GM18508 (cell line): ENCODE results near the gene KRT17.
"Not testable (repeated sequence)": the region's sequence is repeated elsewhere in the genome, so short reads cannot be mapped to it uniquely, and the experiment has no call there.

Experiments used
- ATAC-seq: cut with Tn5 transposase; IDR thresholded peaks from one replicate; pipeline ENCODE4 v1.9.1; 2021; ENCODE audit warnings: moderate number of reproducible peaks; ENCODE audit not compliant: insufficient read depth, unreplicated experiment

The KRT17 gene

GRCh38 chr17:41636652-41637051 lies 12.3 kb upstream of the KRT17 start:
- ATAC-seq, result no peak

GRCh38 chr17:41635121-41636097 lies 11.0 kb upstream of the KRT17 start:
- no peak for ATAC-seq

- ATAC-seq, result no peak
Measured at GRCh38 chr17:41634639-41635038, 10.3 kb upstream of the KRT17 start.

- no peak for ATAC-seq
Measured at GRCh38 chr17:41633556-41634199, 9.3 kb upstream of the KRT17 start.

GRCh38 chr17:41632482-41633105 lies 8.2 kb upstream of the KRT17 start:
- no peak for ATAC-seq

- ATAC-seq, result no peak
Measured at GRCh38 chr17:41631898-41632285, 7.5 kb upstream of the KRT17 start.

GRCh38 chr17:41631025-41631897 lies 6.9 kb upstream of the KRT17 start:
- ATAC-seq, result no peak

- ATAC-seq, result no peak
Measured at GRCh38 chr17:41629826-41630670, 5.7 kb upstream of the KRT17 start.

GRCh38 chr17:41629316-41629715 lies 4.9 kb upstream of the KRT17 start:
- ATAC-seq, result no peak

- ATAC-seq, result not testable (repeated sequence)
Measured at GRCh38 chr17:41628621-41629255, 4.4 kb upstream of the KRT17 start.

GRCh38 chr17:41628073-41628370 lies 3.6 kb upstream of the KRT17 start:
- ATAC-seq, result not testable (repeated sequence)

- ATAC-seq, result no peak
Measured at GRCh38 chr17:41627316-41628072, 3.1 kb upstream of the KRT17 start.

- not testable (repeated sequence) for ATAC-seq
Measured at GRCh38 chr17:41626914-41627295, 2.5 kb upstream of the KRT17 start.

- ATAC-seq, result not testable (repeated sequence)
Measured at GRCh38 chr17:41626028-41626913, 1.9 kb upstream of the KRT17 start.

GRCh38 chr17:41625602-41626001 lies 1.2 kb upstream of the KRT17 start:
- no peak for ATAC-seq

- not testable (repeated sequence) for ATAC-seq
Measured at GRCh38 chr17:41623184-41623861, 1.1 kb downstream of the KRT17 start.
